GM19455 (cell line): ENCODE results near the gene DOLPP1.

Experiments
- ATAC-seq: cut with Tn5 transposase; IDR thresholded peaks from one replicate; pipeline ENCODE4 v1.9.1; 2021; ENCODE audit not compliant: unreplicated experiment

DOLPP1 gene

DNA sequence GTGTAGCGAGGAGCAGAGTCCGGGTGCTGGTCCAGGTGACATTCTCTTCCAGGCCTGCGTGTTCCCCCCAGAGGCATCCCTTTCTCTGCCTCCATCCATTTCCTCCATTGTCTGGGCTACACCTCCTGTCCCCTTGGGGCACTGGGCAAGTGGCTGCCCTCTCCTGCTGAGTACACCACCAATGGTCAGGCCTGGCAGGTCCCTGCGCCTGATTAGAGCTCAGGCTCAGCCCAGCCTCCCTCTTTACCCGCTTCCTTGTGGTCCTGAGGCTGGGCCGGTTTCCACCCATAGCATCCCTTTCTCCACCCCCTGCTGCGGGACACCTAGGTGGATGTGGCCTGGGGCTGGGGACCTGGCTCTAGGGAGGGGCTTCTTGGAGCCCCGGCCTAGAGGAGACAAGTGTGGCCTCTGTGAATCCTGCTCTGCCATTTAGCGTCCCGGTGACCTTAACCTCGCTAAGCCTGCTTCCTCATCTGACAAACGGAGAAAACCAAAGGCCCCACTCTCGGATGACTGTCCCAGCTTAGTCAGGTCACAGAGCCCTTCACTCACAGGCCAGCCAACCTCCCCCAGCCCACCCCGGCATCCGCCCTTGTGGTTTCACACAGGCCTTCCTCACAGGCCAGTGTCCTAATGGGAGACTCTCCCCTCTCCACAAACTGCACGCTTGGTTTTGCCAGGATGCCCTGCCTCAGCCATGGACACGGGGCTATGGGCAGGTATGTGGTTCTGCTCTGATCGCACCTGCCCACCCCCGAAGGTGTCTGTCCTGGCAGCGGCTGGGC lies 12.9 kb downstream of the DOLPP1 start:
- ATAC-seq: no peak

GRCh38 chr9:129094387-129095169 lies 13.7 kb downstream of the DOLPP1 start:
- ATAC-seq: no peak

- no peak for ATAC-seq
Measured at GRCh38 chr9:129095170-129095667, 14.3 kb downstream of the DOLPP1 start.

DNA sequence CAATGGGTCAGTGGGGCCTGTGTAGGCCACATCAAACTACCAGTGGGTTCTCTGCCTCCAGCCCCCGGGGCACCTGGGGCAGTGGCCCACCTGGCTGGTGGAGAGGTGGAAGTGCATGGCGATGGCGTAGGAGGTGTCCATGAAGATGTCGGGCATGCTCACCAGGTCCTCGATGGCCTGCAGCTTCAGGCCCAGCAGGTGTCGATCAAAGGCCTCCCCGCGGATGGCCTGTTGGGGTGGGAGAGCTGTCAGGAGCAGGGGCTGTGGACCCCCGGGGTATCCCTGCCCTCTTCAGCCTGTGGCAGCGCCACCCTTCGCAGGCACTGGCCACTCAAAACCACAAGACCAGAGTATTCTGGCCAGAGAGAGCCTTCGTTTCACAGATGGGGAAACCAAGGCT lies 15.0 kb downstream of the DOLPP1 start:
- ATAC-seq: no peak

GRCh38 chr9:129097671-129098306 lies 16.9 kb downstream of the DOLPP1 start:
- ATAC-seq: no peak

DNA sequence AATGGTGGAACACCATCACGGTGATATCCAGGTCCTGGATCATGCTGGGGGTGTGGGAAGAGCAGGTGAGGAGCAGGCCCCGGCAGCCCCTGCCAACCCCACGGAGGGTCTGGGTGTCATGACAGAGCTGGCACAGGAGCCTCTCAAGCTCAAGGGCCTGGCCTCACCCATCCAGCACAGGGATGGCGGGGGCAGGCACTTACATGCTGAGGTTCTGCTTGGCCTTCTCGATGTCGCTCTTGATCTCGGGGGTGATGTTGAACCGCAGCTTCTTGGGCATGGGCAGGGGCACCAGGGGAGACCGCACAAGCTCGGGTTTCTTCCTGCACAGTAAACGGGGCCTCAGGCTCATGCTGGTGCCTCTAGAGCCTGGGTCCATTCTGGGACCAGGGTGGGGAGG lies 17.4 kb downstream of the DOLPP1 start:
- ATAC-seq: no peak

DNA sequence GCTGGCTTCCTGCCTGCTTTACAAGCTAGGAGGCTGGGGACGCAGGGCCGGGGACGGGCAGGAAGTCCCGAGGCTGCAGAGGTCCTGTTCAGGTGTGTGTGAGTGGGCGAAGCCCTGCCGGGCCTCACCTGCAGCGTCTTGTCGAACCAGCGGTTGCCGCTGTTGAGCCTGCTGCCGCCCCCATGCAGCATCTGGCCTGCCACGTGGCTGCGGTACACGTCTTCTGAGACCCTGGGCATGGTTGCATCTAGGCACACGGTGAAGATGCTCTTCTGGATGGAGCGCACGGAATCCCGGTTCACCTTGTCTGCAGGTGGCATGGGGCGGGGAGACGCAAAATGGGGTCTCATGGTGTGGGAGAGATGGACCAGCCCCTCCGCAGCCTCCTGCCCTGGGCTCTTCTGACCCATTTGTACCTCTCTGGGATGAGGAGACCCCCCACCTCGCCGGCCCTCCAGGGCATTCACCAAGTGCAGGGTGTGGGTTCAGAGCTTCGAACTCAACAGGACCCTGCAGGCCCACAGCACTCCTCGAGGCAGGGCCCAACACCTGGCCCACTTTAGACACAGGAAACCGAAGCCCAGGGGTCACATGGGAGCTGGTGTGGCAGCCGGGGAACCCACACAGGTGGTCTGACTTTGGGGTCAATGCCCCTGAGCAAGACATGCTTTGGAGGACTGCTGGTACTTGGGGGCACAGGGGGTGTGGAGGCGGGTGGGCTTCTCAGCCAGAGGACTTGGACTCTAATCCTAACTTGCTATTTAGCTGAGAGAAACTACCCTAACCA lies 19.7 kb downstream of the DOLPP1 start:
- ATAC-seq: no peak

- ATAC-seq: no peak
Measured at GRCh38 chr9:129101279-129101678, 20.4 kb downstream of the DOLPP1 start.

- no peak for ATAC-seq
Measured at GRCh38 chr9:129102095-129102525, 21.2 kb downstream of the DOLPP1 start.

- ATAC-seq: no peak
Measured at GRCh38 chr9:129102791-129103594, 22.1 kb downstream of the DOLPP1 start.

GRCh38 chr9:129103595-129103965 lies 22.7 kb downstream of the DOLPP1 start:
- no peak for ATAC-seq

DNA sequence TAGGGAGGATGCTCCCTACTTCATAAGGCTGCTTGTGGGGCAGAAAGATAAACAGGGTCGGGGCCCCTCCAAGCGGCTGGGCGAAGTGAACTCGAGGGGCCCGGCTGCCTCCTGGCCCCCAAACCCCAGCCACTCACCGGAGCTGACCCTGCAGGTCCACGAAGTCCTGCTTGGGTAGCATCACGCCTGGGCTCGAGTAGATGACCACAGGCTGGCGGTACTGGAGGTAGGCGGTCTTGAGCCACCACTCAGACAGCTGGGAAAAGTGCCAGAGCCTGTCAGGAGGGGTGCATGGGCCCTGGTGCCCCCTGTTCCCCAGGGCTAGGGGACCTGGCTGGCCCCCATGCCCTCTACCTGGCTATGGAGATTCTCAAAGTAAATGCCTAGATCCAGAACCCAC lies 23.1 kb downstream of the DOLPP1 start:
- ATAC-seq: no peak

DNA sequence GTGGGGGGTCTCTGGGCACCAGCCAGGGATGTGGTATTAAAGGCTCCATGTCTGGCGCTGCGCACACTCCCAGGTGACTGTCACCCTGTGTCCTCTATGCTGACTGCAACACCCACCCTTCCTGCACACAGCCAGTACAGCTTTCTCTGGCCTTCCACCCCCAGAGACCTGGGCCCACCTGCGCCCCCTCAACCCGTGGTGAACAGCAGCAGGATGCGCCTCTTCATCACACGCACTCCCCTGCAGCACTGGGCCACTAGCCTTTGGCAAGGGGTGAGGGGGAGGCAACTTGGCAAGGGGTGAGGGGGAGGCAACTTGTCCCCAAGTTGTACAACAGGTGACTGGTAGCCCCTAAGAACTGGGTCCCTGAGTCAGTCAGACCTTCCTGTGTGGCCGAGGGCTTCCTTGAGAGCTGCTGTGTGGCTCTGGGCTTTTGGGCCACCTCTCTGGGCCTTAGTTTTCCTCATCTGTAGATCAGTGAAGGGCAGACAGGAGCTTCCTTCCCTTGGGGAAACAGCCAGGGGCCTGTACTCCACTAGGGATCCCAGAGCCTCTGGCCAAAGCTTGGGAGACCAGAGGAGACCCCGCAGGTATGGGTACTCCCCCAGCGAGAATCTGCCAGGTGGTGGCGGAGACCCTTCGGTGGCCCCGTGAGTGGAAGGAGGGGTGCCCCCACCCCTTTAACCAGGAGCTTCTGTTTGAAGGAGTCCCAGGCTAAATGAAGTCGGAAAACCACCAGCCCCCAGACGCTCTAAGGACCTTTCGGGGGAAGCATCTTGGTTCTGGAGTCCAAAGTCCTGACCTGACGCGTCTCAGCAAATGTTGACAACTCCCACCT lies 25.2 kb downstream of the DOLPP1 start:
- no peak for ATAC-seq

DNA sequence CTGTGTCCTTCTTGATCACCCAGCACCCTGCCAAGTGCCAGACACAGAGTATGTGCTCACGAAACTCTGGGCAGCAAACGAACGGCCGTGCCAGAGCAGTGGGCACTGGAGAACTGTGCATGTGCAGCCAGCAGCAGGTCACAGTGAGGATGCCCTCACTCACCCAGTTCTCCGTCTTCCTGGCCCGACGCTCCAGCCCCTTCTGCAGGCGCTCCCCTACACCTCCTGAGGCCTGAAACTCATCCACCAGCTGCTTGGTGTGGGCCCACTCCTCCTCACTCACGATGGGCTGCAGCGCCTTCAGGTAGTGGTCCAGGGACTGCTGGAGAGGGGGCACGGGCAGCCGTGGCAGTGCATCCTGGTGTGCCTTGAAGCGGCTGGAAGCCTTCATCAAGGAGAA lies 26.7 kb downstream of the DOLPP1 start:
- ATAC-seq: no peak

- ATAC-seq: no peak
Measured at GRCh38 chr9:129108083-129108804, 27.3 kb downstream of the DOLPP1 start.

GRCh38 chr9:129108805-129109536 lies 28.1 kb downstream of the DOLPP1 start:
- ATAC-seq: no peak

GRCh38 chr9:129109537-129109903 lies 28.6 kb downstream of the DOLPP1 start:
- ATAC-seq: no peak
